Neural cell (in vitro differentiated cells): ENCODE data around the gene SART3. TPM values are rescaled to one million over a fixed set of nuclear protein-coding genes. Genes with fewer than 3 reads are reported as not detected.
"Not testable (repeated sequence)": the region's sequence is repeated elsewhere in the genome, so short reads cannot be mapped to it uniquely, and the experiment has no call there.

Experiments used
- H2AFZ ChIP-seq: fragments of 200-600, 300-800 bp; sonication (generic), shearing (Covaris generic); 2 replicates; pipeline ENCODE4 v1.6.0; 2014; ENCODE audit warnings: low read depth, mild to moderate bottlenecking, antibody characterized with exemption, low read length, moderate library complexity
- H3F3A ChIP-seq: fragments of 200-600 bp; shearing (Covaris generic); 2 replicates; pipeline ENCODE4 v1.6.1; 2016; ENCODE audit warnings: mild to moderate bottlenecking, moderate library complexity, mixed read lengths, antibody characterized with exemption, low read length; ENCODE audit not compliant: insufficient read depth, poor library complexity, severe bottlenecking
- H3K27ac ChIP-seq: fragments of 200-600, 300-800 bp; sonication (generic), shearing (Covaris generic); 2 replicates; pipeline ENCODE4 v1.5.1; 2014; ENCODE audit warnings: mild to moderate bottlenecking, low read length, moderate library complexity
- H3K27me3 ChIP-seq: fragments of 300-800, 200-600 bp; sonication (generic), shearing (Covaris generic); 2 replicates; pipeline ENCODE4 v1.6.0; 2014; ENCODE audit warnings: mild to moderate bottlenecking, low read depth, low read length, moderate library complexity; ENCODE audit not compliant: insufficient read depth
- H3K36me3 ChIP-seq: fragments of 300-800, 200-600 bp; sonication (generic), shearing (Covaris generic); 2 replicates; pipeline ENCODE4 v1.5.1; 2014; ENCODE audit warnings: mild to moderate bottlenecking, antibody characterized with exemption, low read length, moderate library complexity; ENCODE audit not compliant: insufficient read depth
- H3K4me2 ChIP-seq: fragments of 300-800, 200-600 bp; sonication (generic), shearing (Covaris generic); 2 replicates; pipeline ENCODE4 v1.6.0; 2014; ENCODE audit warnings: mild to moderate bottlenecking, low read length
- H3K4me3 ChIP-seq: fragments of 300-800, 200-600 bp; sonication (generic), shearing (Covaris generic); 2 replicates; pipeline ENCODE4 v1.5.1; 2014; ENCODE audit warnings: mild to moderate bottlenecking, low read length, moderate library complexity
- H3K79me2 ChIP-seq: fragments of 200-600 bp; shearing (Covaris generic); replicated peaks from 2 replicates; pipeline ENCODE4 v1.6.0; 2014; ENCODE audit warnings: mild to moderate bottlenecking, low read length, moderate library complexity; ENCODE audit not compliant: insufficient read depth
- H3K9ac ChIP-seq: fragments of 300-800, 200-600 bp; sonication (generic), shearing (Covaris generic); 2 replicates; pipeline ENCODE4 v1.6.1; 2016; ENCODE audit warnings: mild to moderate bottlenecking, low read length, mixed read lengths
- H3K9me2 ChIP-seq: fragments of 200-600 bp; shearing (Covaris generic); 2 replicates; pipeline ENCODE4 v1.6.1; 2016; ENCODE audit warnings: mild to moderate bottlenecking, low read length, mixed read lengths; ENCODE audit not compliant: insufficient read depth
- H3K9me3 ChIP-seq: fragments of 200-600, 300-800 bp; sonication (generic), shearing (Covaris generic); 2 replicates; pipeline ENCODE4 v1.6.1; 2016; ENCODE audit warnings: mild to moderate bottlenecking, mixed run types, low read length, moderate library complexity, mixed read lengths
- H4K20me1 ChIP-seq: fragments of 200-600 bp; shearing (Covaris generic); 2 replicates; pipeline ENCODE4 v1.6.1; 2016; ENCODE audit warnings: mild to moderate bottlenecking, mixed run types; ENCODE audit not compliant: insufficient read depth
- EP300 ChIP-seq: fragments of 450-650 bp; conservative IDR thresholded peaks from 2 replicates; pipeline ENCODE4 v1.6.1; 2014; ENCODE audit warnings: antibody characterized with exemption, mild to moderate bottlenecking, moderate library complexity; ENCODE audit not compliant: poor library complexity, severe bottlenecking
- EZH2 ChIP-seq: fragments of 200-600, 300-800 bp; shearing (Covaris generic), sonication (generic); IDR thresholded peaks from 2 replicates; pipeline ENCODE4 v1.6.1; 2014; ENCODE audit warnings: antibody characterized with exemption, low read length, borderline replicate concordance, mild to moderate bottlenecking; ENCODE audit not compliant: insufficient read depth, poor library complexity, severe bottlenecking
- MXI1 ChIP-seq: fragments of 450-650 bp; conservative IDR thresholded peaks from 2 replicates; pipeline ENCODE4 v1.6.1; 2014; ENCODE audit warnings: antibody characterized with exemption, mild to moderate bottlenecking; ENCODE audit not compliant: poor library complexity, severe bottlenecking
- POLR2AphosphoS5 ChIP-seq: IDR thresholded peaks from 2 replicates; pipeline ENCODE4 v1.6.1; 2012
- RAD21 ChIP-seq: fragments of 450-650 bp; conservative IDR thresholded peaks from 2 replicates; pipeline ENCODE4 v1.6.1; 2014; ENCODE audit warnings: antibody characterized with exemption, mild to moderate bottlenecking, moderate library complexity
- REST ChIP-seq: IDR thresholded peaks from 2 replicates; pipeline ENCODE4 v1.6.1; 2012; ENCODE audit warnings: borderline replicate concordance
- SMC3 ChIP-seq: fragments of 450-650 bp; conservative IDR thresholded peaks from 2 replicates; pipeline ENCODE4 v1.6.1; 2014; ENCODE audit warnings: antibody characterized with exemption, mild to moderate bottlenecking, moderate library complexity; ENCODE audit not compliant: poor library complexity
- TAF1 ChIP-seq: IDR thresholded peaks from 2 replicates; pipeline ENCODE4 v1.6.1; 2012; ENCODE audit warnings: low read depth
- polyA plus RNA-seq: library from polyadenylated mRNA; depleted of rRNA; stranded (reverse); fragments of >200 nt; gene quantifications from 2 replicates; pipeline ENCODE4 v1.2.3, GENCODE V29; 2014
- TF ChIP-seq, protein P1 (sequence below): fragments of 450-650 bp; IDR thresholded peaks from 2 replicates; pipeline ENCODE4 v1.5.1; 2014; ENCODE audit warnings: antibody characterized with exemption, mild to moderate bottlenecking, moderate library complexity; ENCODE audit not compliant: poor library complexity, severe bottlenecking

The SART3 gene
- polyA plus RNA-seq, 1 donor from 2014 or later, result 71.0 TPM

GRCh38 chr12:108592033-108592909 lies 31.3 kb upstream of the SART3 start:
- no peak overlapping the region for H3K9ac ChIP-seq
- H3K4me3 ChIP-seq, result no peak overlapping the region
- H3K9me2 ChIP-seq, result no peaks in the 10 kb centered on the region
- no peak overlapping the region for H3K4me2 ChIP-seq
- H3K36me3 ChIP-seq, result no peaks in the 10 kb centered on the region
- H2AFZ ChIP-seq, result no peak overlapping the region
- H3K27me3 ChIP-seq, result no peaks in the 10 kb centered on the region
- H3K79me2 ChIP-seq, result no peaks in the 10 kb centered on the region
- H4K20me1 ChIP-seq, result no peaks in the 10 kb centered on the region
- H3F3A ChIP-seq, result no peaks in the 10 kb centered on the region
- no peak overlapping the region for H3K27ac ChIP-seq
- no peaks in the 10 kb centered on the region for H3K9me3 ChIP-seq
- TF ChIP-seq EZH2 (no peak), SMC3 (no peak), EP300 (no peak), RAD21 (no peak), POLR2AphosphoS5 (no peak), REST (no peak), MXI1 (no peak), TAF1 (no peak)
- TF ChIP-seq, protein P1, sequence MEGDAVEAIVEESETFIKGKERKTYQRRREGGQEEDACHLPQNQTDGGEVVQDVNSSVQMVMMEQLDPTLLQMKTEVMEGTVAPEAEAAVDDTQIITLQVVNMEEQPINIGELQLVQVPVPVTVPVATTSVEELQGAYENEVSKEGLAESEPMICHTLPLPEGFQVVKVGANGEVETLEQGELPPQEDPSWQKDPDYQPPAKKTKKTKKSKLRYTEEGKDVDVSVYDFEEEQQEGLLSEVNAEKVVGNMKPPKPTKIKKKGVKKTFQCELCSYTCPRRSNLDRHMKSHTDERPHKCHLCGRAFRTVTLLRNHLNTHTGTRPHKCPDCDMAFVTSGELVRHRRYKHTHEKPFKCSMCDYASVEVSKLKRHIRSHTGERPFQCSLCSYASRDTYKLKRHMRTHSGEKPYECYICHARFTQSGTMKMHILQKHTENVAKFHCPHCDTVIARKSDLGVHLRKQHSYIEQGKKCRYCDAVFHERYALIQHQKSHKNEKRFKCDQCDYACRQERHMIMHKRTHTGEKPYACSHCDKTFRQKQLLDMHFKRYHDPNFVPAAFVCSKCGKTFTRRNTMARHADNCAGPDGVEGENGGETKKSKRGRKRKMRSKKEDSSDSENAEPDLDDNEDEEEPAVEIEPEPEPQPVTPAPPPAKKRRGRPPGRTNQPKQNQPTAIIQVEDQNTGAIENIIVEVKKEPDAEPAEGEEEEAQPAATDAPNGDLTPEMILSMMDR, result no peak

DNA sequence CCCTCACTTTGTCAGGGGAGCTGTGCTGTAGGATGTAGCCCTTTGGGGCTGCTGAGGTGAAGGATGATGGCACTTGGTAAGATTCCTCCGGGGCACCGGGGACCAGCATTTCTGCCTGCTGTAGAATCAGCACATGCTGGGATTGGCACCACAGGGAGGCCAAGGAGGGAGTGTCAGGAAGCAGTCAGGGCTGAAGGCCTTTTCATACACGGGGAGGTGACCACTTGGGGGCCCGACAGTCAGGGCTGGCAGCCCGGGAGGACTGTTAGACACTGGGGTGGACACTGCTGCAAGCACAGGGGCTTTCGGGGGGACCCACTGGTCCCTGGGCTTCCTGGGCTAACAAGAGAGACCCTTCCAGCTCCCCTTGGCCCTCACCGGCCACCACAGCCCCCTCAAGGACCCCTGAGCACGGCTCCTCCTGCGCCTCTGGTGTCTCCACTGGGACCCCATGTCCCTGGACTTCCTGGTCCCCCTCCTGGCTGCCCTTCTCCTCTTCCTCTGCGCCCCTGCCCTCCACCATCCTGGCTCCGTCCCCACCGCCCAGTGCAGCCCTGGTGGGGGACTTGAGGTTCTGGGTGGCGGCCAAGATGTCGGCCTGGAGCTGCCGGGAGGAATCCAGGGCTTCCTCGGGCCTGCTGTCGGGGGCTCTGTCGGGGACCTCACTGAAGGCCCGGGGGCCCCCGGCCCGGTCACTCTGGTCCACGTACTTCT lies 30.5 kb upstream of the SART3 start:
- Histone ChIP-seq H3K27me3 (no peaks in the 10 kb centered on the region), H3K79me2 (no peaks in the 10 kb centered on the region), H2AFZ (no peak overlapping the region), H3K9me2 (no peaks in the 10 kb centered on the region), H3K4me2 (no peak overlapping the region), H3K36me3 (no peaks in the 10 kb centered on the region), H3K9ac (no peak overlapping the region), H3K27ac (no peak overlapping the region), H3K4me3 (no peak overlapping the region), H4K20me1 (no peaks in the 10 kb centered on the region), H3F3A (no peaks in the 10 kb centered on the region), H3K9me3 (no peaks in the 10 kb centered on the region)
- TF ChIP-seq POLR2AphosphoS5, result no peak
- TF ChIP-seq, protein P1, result no peak
- TF ChIP-seq EZH2, result no peak
- TF ChIP-seq SMC3, result no peak
- TF ChIP-seq TAF1, result no peak
- TF ChIP-seq MXI1, result no peak

DNA sequence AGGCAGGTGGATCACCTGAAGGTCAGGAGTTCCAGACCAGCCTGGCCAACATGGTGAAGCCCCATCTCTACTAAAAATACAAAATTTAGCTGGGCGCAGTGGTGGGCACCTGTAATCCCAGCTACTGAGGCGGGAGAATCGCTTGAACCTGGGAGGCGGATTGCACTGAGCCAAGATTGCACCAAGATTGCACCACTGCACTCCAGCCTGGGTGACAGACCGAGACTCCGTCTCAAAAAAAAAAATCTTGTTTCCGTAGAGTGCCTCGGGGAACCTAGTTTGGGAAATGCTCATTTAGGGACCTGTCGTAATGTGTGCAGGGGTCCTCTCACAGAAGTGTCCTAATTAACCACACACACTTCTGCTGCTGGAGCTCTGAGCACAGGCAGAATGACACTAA lies 29.5 kb upstream of the SART3 start:
- H3K9me2 ChIP-seq, H2AFZ ChIP-seq, H3K4me2 ChIP-seq, H4K20me1 ChIP-seq, H3K4me3 ChIP-seq, H3F3A ChIP-seq, H3K27me3 ChIP-seq, H3K9ac ChIP-seq, H3K27ac ChIP-seq, H3K9me3 ChIP-seq, H3K79me2 ChIP-seq, H3K36me3 ChIP-seq: not testable (repeated sequence)
